HepG2 (cell line): Measurements from ENCODE around the gene NME2. TPM values are rescaled to one million over a fixed set of nuclear protein-coding genes. Genes with fewer than 3 reads are reported as not detected.
"Not testable (repeated sequence)": the region's sequence is repeated elsewhere in the genome, so short reads cannot be mapped to it uniquely, and the experiment has no call there.

Source experiments
- ATAC-seq: fragments of 200-7000 bp; cut with Tn5 transposase; 3 replicates; pipeline ENCODE4 v1.9.1; 2020; ENCODE audit warnings: mild to moderate bottlenecking, moderate library complexity
- BruUV-seq: library from RNA; stranded (reverse); fragments of 400-500 nt; replicated peaks from 2 replicates; lab custom pipeline; 2021; lab: Mats Ljungman, UMichigan
- CTCF ChIA-PET: fragments of 300-600 bp; formaldehyde crosslinking; extraction: SDS; loops from one replicate; lab custom pipeline; 2021; ENCODE audit warnings: low total read pairs, inconsistent platforms, low intra/inter-chr PET ratio; lab: Yijun Ruan, JAX
- POLR2A ChIA-PET: fragments of 350-600 bp; sonication (Branson Sonifier 250); formaldehyde crosslinking; loops from one replicate; lab custom pipeline; 2020; ENCODE audit warnings: antibody characterized with exemption, inconsistent platforms; lab: Yijun Ruan, JAX
- DNase-seq: peaks from one replicate; pipeline ENCODE4 v3.0.0-alpha.2; 2015; ENCODE audit warnings: low spot score
- FAIRE-seq: peaks from 3 replicates; lab custom pipeline; 2011; peaks lifted over from hg19 to GRCh38; lab: Jason Lieb, UNC
- H2AFZ ChIP-seq: one replicate; pipeline ENCODE4 v1.6.1; 2011; ENCODE audit warnings: low read length, inconsistent platforms
- H3K27ac ChIP-seq: fragments of 300-600 bp; 3 replicates; pipeline ENCODE4 v1.8.0; 2011; ENCODE audit warnings: mixed run types, mild to moderate bottlenecking, mixed read lengths, low read length, inconsistent platforms; ENCODE audit not compliant: insufficient read depth; ENCODE audit errors: extremely low read length
- H3K27me3 ChIP-seq, 2 experiments: fragments of 200-600 bp in 1 of 2; 2 replicates in 1 of 2; 3 replicates in 1 of 2; pipeline versions ENCODE4 v1.6.0 to v1.8.0; 2011; ENCODE audit warnings: low read length in 2 of 2, mild to moderate bottlenecking in 2 of 2, moderate library complexity in 2 of 2, inconsistent platforms in 1 of 2; ENCODE audit not compliant: insufficient read depth in 2 of 2, control insufficient read depth in 1 of 2
- H3K36me3 ChIP-seq, 2 experiments: fragments of 200-600 bp in 1 of 2; replicated peaks in 1 of 2; 2 replicates in 1 of 2; 3 replicates in 1 of 2; pipeline versions ENCODE4 v1.5.1 to v1.8.0; 2011; ENCODE audit warnings: low read length in 2 of 2, inconsistent platforms in 1 of 2; ENCODE audit not compliant: insufficient read depth in 2 of 2, control insufficient read depth in 1 of 2
- H3K4me1 ChIP-seq: 2 replicates; pipeline ENCODE4 v1.5.1; 2012; ENCODE audit warnings: low read length, inconsistent platforms; ENCODE audit not compliant: insufficient read depth
- H3K4me2 ChIP-seq: 2 replicates; pipeline ENCODE4 v1.6.0; 2011; ENCODE audit warnings: low read depth, low read length, inconsistent platforms
- H3K4me3 ChIP-seq, 3 experiments: fragments of 200-600 bp in 1 of 3; sonication (generic), shearing (Covaris generic) in 1 of 3; replicated peaks in 1 of 3; 2 replicates each; pipeline ENCODE4 v1.5.1; 2011 to 2016; ENCODE audit warnings: low read length in 3 of 3, inconsistent platforms in 2 of 3, low read depth in 2 of 3, mild to moderate bottlenecking in 2 of 3, control low read depth in 1 of 3, mixed read lengths in 1 of 3; ENCODE audit not compliant: insufficient read depth in 1 of 3
- H3K79me2 ChIP-seq: one replicate; pipeline ENCODE4 v1.6.1; 2011; ENCODE audit warnings: low read length, inconsistent platforms; ENCODE audit not compliant: insufficient read depth
- H3K9ac ChIP-seq: 2 replicates; pipeline ENCODE4 v1.6.0; 2011; ENCODE audit warnings: mild to moderate bottlenecking, low read depth, low read length, inconsistent platforms; ENCODE audit not compliant: insufficient read depth
- H3K9me3 ChIP-seq: 2 replicates; pipeline ENCODE4 v1.5.1; 2012; ENCODE audit warnings: mild to moderate bottlenecking, low read length
- H4K20me1 ChIP-seq: 2 replicates; pipeline ENCODE4 v1.6.0; 2011; ENCODE audit warnings: inconsistent platforms, mild to moderate bottlenecking, low read length, moderate library complexity; ENCODE audit not compliant: insufficient read depth
- FOSL2 ChIP-seq: sonication (generic); formaldehyde crosslinking; IDR thresholded peaks from 2 replicates; pipeline ENCODE4 v1.4.0; 2020; ENCODE audit warnings: missing genetic modification reagents
- FOXK1 ChIP-seq: sonication (generic); formaldehyde crosslinking; IDR thresholded peaks from 2 replicates; pipeline ENCODE4 v1.4.0; 2020; ENCODE audit warnings: low read depth, missing genetic modification reagents, borderline replicate concordance
- HDAC1 ChIP-seq: sonication (generic); formaldehyde crosslinking; IDR thresholded peaks from 2 replicates; pipeline ENCODE4 v1.5.1; 2020; ENCODE audit warnings: mild to moderate bottlenecking, missing genetic modification reagents
- NCOA2 ChIP-seq: sonication (generic); formaldehyde crosslinking; IDR thresholded peaks from 2 replicates; pipeline ENCODE4 v1.8.0; 2022; ENCODE audit warnings: inconsistent platforms
- PHF21A ChIP-seq: sonication (generic); formaldehyde crosslinking; IDR thresholded peaks from 2 replicates; pipeline ENCODE4 v1.5.0; 2020; ENCODE audit warnings: mild to moderate bottlenecking, missing genetic modification reagents
- RCOR2 ChIP-seq: IDR thresholded peaks from 2 replicates; pipeline ENCODE4 v1.6.1; 2016; ENCODE audit warnings: missing biosample characterization, missing genetic modification reagents
- ZMYM3 ChIP-seq: sonication (generic); formaldehyde crosslinking; IDR thresholded peaks from 2 replicates; pipeline ENCODE4 v1.5.1; 2020; ENCODE audit warnings: mild to moderate bottlenecking, missing genetic modification reagents
- ZNF292 ChIP-seq: sonication (generic); formaldehyde crosslinking; IDR thresholded peaks from 2 replicates; pipeline ENCODE4 v1.8.1; 2022; ENCODE audit warnings: mild to moderate bottlenecking, low read depth, missing genetic modification reagents, borderline replicate concordance
- ZNF558 ChIP-seq: sonication (generic); formaldehyde crosslinking; IDR thresholded peaks from 2 replicates; pipeline ENCODE4 v1.9.0; 2022; ENCODE audit warnings: mild to moderate bottlenecking, missing genetic modification reagents, borderline replicate concordance
- WGBS: methylation state at CpG from one replicate; pipeline ENCODE4 v1.1.6; 2017; ENCODE audit warnings: low lambda C conversion rate; 5-methylcytosine and 5-hydroxymethylcytosine counted together
- in situ Hi-C: cut with HindIII; loops from 2 replicates; pipeline ENCODE4 v1.10.0; 2017; ENCODE audit warnings: low pct_unique_long_range_greater_than_20kb; ENCODE audit not compliant: extremely low pct_ligation_motif_present
- intact Hi-C: fragments of 100-400 bp; cut with micrococcal nuclease; formaldehyde crosslinking; loops from one replicate; pipeline ENCODE4 v1.10.0; 2022; ENCODE audit not compliant: unreplicated experiment
- polyA plus RNA-seq, 8 experiments: library from polyadenylated mRNA; depleted of rRNA in 3 of 8; stranded (reverse) in 7 of 8; unstranded in 1 of 8; fragments of >200 nt; fragmentation: Illumina TruSeq in 4 of 8; extraction: Trizol in 4 of 8; gene quantifications; 2 replicates each; pipeline versions ENCODE4 v1.2.1 to v1.2.3, GENCODE V29; 2011 to 2016; ENCODE audit warnings: low read depth in 4 of 8, missing spikeins in 1 of 8, mixed read lengths in 1 of 8; ENCODE audit not compliant: insufficient read depth in 1 of 8
- total RNA-seq, 5 experiments: library from RNA; depleted of rRNA; stranded (reverse); fragments of >200 nt; fragmentation: Illumina TruSeq; extraction: Trizol; gene quantifications; 2 replicates each; pipeline ENCODE4 v1.2.3, GENCODE V29; 2016; ENCODE audit warnings: low read depth in 1 of 5

Gene NME2
- total and polyA plus RNA-seq, 2 of the 13 experiments (the other 11 are each of a cell fraction or from before 2014, with no cell fraction given): 790 to 1,213 TPM

GRCh38 chr17:51122473-51123115 is 43.6 kb upstream of the NME2 start:
- H3K4me1 ChIP-seq: peaks cover 65% of the 10 kb centered on the region
- CTCF ChIA-PET, FAIRE-seq, DNase-seq, H3K27me3 ChIP-seq, ATAC-seq, BruUV-seq, in situ Hi-C loops, H3K9me3 ChIP-seq, H3K36me3 ChIP-seq: not testable (repeated sequence)
- peak overlapping the region; percentile 81 to 91 (median 82) for H3K4me3 ChIP-seq
- H3K79me2 ChIP-seq: peaks cover 26% of the 10 kb centered on the region
- peak overlapping the region; percentile 95 for H3K4me2 ChIP-seq
- intact Hi-C loops: loop anchor here (1.0 kb wide), 1 partner anchor 31 kb away; the partner anchor contains the start of gene NME1
- peaks cover 19% of the 10 kb centered on the region for H4K20me1 ChIP-seq
- H3K27ac ChIP-seq: peak overlapping the region; percentile 90
- WGBS: 43% methylated on average over 10 of the region's 10 CpGs
- TF ChIP-seq PHF21A (CRISPR knock-in tag): peak; percentile 48; the same call in 1 of the 2 replicates
- 0 out of 2 replicates have a peak, but pooled peaks have one; percentile 33 for TF ChIP-seq RCOR2 (CRISPR knock-in tag)
- TF ChIP-seq HDAC1: 0 out of 2 replicates have a peak, but pooled peaks have one; percentile 19
- TF ChIP-seq ZMYM3: 0 out of 2 replicates have a peak, but pooled peaks have one; percentile 37
- 0 out of 2 replicates have a peak, but pooled peaks have one; percentile 48 for TF ChIP-seq ZNF558
- TF ChIP-seq FOXK1 (CRISPR knock-in tag): 0 out of 2 replicates have a peak, but pooled peaks have one; percentile 3
- peak; percentile 70 for TF ChIP-seq FOSL2
- 0 out of 2 replicates have a peak, but pooled peaks have one; percentile 27 for TF ChIP-seq NCOA2
- 0 out of 2 replicates have a peak, but pooled peaks have one; percentile 14 for TF ChIP-seq ZNF292 (CRISPR knock-in tag)
- peak overlapping the region; percentile 87 for H2AFZ ChIP-seq
- H3K9ac ChIP-seq: peak overlapping the region; percentile 87
- POLR2A ChIA-PET: interaction anchor here (1.5 to 2.7 kb wide), 4 partner anchors 11 to 256 kb away, joined by 5 to 39 read pairs (median 10); partner anchors contain the start of genes NME1, NME2 and TOB1
